NCI-H69 (cell line): ENCODE data around the gene GUCY2F.
A peak's percentile ranks its signal among the peaks of the same experiment; 100 is the strongest.

Experiments
- DNase-seq: peaks from one replicate; lab custom pipeline; 2025; lab: John Stamatoyannopoulos, UW

Gene GUCY2F

DNA sequence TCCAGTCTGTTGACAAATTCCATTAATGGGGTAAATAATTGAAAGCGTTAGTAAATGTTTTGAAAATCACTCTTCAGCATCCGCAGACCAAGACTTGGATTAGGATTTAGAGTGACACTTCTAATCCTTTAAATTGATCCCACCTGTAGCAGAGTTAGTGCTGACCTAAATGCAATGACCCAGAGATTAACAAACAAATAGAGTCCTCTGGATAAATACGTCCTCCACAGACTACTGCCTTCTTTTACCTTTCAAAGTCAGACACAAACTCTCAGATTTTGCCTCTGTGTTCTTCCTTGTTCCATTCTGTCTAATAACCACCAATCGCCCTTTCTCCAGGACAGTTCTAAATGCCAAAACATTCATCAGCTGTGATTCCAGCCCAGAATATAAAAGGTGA lies at the start of gene GUCY2F:
TSS of gene GUCY2F (minus strand) at position 101 of the 400 bp plus-strand sequence. CDS start 6,150 bp downstream, outside the sequence.
- DNase-seq, result no peak

DNA sequence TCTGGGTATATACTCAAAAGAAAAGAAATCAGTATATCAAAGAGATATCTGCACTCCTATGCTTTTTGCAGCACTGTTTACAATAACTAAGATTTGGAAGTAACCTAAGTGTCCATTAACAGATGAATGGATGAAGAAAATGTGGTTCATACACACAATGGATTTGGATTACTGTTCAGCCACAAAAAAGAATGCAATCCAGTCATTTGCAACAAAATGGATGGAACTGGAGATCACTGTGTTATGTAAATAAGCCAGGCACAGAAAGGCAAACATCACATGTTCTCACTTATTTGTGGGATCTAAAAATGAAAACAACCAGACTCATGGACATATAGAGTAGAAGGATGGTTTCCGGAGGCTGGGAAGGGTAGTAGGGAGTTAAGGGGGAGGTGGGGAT lies 37.1 kb upstream of the GUCY2F start:
- no peak for DNase-seq

DNA sequence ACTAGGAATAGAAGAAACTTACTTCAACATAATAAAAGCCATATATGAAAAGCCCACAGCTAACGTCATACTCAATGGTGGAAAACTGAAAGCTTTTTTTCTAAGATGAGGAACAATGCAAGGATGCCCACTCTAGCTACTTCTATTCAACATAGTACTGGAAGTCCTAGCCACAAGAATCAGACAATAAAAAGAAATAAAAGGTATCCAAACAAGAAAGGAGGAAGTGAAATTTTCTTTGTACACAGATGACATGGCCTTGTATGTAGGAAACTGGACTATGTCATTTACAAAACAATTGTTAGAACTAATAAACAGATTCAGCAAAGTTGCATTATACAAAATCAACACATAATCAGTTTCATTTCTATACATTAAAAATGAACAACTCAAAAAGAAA lies 29.2 kb upstream of the GUCY2F start:
- DNase-seq, result no peak

DNA sequence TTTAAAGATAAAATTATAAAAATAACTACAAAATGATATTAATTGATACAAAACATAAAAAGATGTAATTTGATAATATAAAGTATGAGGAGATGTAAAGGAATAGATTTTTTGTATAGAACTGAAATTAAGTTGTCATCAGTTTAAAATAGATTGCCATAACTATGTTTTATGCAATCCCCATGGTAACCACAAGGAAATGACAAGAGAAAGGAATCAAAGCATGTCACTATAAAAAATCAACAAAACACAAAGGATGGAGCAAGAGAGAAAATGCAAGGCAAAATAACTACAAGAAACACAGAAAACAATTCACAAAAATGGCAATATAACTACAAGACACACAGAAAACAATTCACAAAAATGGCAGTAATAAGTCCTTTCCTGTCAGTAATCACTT lies 27.0 kb upstream of the GUCY2F start:
- DNase-seq, result no peak

DNA sequence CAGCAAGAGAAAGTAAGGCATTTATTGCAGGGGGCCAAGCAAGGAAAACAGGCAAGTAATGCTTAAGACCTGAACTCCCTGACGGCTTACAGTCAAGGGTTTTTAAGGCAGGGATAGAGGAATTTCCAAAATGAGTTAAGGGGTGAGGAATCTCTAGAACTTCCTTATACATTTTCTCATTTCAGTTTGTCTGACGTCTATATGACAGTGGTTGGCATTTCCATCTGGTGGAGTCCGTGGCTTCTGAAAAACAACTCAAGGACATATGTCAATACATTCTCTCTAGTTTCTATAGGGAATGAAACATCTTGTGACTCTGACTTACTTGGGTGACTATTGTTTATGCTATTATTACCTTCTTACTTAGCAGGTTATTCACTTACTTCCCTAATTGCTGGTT lies 19.3 kb upstream of the GUCY2F start:
- no peak for DNase-seq

DNA sequence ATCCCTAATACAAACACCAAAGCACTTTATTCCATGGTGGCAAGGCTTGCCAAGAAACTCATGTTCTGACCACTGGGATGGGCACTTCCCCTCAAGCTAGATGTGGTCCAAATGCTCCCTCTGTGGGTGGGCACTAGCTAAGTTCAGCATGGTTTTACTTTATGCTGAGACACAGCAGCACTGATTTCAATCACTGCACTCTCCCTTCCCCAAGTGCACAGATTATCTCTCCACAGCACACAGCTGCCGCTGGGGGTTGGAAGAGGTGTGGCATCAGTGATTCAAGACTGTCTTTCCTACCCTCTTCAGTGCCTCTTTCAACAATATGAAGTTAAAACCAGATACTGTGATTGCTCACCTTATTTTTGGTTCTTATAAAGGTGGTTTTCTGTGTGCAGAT lies 16.5 kb upstream of the GUCY2F start:
- no peak for DNase-seq

DNA sequence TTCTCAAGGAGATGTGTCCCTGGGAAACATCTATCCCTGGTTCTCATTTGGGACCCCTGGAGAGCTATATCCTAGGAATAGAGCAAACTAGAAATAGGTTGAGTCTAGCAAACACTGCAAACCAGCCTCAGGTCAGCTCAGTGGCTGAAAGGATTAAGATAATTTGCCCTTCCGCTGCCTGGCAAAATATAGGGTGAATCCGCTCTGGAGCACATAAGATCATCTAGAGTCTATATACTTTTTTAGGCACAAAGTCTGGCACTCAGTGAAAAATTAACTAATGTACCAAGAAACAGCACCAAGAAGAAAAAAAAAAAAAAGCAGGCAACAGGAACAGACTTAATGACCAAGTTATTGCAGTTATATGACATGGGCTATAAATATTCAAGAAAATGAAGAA lies 7.3 kb upstream of the GUCY2F start:
- DNase-seq, result no peak

DNA sequence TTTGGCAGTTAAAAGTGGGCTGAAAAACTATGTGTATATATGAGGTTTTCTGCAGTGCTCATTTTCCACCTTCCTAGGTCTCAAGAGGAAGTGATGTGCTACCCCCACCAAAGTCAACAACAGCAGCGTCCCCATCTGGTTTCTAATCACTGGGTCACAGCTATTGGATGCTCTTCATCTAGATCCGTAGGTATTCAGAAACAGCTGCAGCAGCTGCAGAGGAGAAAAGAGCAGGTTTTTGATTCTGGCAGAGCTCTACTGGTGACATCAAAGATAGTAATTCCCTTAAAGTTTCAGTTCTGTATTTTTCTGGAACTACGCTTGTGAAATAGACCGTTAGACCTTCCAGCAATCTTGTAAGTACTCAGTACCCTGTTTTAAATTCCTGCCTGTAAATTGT lies 5.8 kb upstream of the GUCY2F start:
- peak; percentile 9 for DNase-seq

DNA sequence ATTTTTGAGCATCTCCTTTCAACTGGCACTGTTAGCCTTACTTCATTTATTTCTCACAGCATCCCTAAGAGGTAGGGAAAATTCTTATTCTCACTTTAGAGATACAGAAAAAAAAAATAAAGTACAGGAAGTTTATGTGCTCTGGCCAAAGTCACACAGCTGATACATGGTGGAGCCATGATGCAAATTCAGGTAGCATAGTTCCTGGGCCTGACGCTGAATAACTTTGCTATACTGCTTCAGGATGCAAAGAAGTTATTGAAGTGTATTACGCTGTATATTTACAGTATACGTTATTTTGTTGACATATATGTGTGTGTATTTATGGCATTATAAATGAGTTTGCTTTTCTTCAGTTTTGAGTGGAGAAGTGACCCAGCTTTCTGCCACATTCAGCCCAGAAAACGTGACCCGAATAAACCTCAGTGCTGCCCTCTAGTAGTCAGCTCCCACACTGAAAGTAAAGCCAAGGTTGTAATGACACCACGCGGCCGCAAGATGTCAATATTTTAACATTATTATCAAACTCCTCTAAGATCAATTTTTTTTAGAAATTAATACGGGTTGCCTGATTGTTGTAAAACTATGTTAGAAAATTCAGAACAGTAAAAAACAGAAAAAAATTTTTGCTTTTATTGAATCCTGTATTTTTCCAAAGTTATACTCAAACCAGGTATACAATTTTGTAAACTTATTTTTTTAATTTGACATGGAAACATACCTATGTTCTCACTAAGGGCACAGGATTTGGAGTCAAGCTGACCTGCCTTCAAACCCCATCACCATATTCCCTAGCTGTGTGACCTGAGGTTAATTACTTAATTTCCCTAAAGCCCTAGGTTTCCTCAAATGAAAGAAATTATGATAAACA lies 3.8 kb upstream of the GUCY2F start:
- DNase-seq, result peak; percentile 61

DNA sequence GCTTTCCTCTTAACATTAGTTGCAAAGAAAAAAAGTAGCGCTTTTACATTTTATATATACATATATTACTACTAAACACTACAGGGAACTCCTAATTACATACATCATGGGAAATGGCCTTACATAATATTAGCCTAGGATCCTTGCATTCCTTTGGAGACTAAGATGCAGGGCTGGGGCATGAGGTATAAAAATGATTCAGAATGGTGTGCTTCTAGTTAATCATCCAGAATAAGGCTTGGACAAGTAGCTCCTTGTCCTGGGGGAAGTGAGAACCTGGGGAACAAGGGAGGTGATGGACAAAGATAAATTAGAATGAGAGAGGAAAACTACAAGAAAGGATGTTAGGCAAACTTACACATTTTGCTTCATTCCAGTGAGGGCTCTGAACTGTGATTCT lies 3.0 kb upstream of the GUCY2F start:
- DNase-seq, result no peak

DNA sequence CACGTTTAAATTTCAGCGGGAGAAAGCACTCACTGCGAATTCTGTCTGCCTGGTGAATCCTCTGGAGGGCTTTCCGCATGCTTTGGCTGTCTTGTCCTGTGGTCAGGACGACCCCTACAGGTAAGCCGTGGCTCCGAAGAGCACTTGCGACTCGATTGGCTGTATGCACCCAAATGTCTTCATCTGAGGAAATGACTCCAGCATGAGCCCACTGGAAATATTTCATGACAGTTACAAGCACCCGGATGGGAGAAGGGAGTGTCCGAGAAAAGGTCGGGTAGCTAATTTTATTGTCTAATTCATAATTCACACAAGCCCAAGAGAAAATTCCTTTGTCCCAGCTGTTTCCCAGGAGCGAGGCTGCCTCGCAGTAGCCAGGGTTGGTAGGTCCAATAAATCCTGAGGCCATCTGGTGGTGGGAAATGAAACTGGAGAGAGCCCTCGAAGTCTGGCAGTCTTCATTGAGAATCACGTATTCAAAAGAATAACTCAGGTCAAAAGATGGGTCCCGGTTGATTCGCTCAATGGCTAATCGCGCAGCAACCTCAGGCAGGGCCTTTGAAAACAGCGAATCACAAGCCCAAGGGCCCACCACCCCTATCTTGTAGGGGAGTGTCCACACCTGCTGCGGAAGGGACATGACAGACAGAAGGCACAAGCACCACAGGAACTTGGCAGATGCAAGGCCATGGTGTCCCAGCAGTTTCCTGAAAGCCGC lies 6.6 kb downstream of the GUCY2F start:
- DNase-seq, result peak; percentile 25

DNA sequence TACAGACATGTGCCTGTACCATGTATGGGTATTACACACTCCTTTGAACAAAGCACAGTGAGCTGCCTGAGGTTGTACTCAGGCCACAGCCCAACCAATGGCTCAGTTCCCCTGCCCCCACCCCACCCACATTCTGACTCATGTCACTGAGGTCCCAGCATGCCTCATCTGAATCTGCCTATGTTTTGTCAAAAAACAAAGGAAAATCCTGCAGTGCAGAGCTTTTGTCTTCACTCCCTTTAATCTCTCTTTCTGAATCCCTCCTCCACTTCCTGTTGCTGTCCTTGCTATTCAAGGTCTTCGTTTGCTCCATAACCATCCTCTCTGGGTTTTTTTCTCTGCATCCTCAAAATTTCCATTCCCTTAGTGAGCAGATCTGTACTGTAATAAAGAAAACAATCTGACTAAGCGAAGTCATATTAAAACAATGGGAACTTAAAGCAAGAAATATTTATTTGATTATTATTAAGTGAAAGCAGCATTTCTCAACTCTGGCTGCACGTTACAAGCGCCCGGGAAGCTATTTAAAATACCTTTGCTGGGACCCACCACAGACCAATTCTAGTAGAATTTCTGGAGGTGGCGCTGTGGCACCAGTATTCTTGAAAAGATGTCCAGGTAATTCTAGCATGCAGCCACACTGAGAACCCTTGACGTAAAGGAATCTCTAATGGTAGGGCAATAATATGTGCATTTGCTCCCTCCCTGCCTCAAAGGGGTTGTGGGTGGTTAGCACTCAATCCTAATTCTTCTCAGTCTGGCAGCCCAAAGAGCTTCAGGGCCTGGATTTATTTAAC lies 8.7 kb downstream of the GUCY2F start:
- peak; percentile 48 for DNase-seq

DNA sequence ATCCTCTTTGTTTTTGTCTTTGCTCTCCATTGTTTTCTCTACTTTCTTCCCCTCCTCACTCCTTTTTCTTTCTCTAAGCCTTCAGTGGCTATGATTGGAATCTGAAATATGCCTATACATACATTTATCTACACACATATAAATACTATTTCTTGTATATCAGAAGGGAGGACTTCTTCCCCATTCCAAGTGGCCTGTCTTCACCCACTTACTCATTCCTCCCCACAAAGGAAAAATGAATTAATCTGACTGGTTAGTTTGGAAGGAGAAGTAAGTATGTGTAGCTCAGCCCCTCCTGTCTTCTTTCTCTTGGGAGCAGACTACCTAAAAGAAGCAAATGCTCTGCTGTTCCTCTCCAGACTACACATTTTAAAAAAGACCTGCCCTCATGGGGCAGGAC lies 17.7 kb downstream of the GUCY2F start:
- DNase-seq, result no peak

DNA sequence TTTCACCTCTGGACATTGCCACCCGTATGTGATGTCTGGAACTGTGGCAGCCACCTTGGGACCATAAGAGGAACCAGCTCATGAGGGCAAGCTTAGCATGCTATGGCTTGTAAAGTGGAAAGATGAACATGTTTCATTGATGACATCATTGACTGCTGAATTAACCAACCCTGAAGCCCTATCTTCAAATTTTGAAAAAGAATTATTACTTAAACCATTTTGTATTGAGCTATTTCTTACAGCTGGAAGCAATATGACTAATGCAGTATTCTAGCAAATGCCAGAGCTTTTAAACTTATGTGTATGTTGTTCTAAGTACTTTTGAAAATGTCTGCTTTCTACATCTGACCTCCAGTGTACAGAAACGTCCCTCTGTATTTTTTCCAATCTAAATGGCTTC lies 18.1 kb downstream of the GUCY2F start:
- DNase-seq, result no peak

DNA sequence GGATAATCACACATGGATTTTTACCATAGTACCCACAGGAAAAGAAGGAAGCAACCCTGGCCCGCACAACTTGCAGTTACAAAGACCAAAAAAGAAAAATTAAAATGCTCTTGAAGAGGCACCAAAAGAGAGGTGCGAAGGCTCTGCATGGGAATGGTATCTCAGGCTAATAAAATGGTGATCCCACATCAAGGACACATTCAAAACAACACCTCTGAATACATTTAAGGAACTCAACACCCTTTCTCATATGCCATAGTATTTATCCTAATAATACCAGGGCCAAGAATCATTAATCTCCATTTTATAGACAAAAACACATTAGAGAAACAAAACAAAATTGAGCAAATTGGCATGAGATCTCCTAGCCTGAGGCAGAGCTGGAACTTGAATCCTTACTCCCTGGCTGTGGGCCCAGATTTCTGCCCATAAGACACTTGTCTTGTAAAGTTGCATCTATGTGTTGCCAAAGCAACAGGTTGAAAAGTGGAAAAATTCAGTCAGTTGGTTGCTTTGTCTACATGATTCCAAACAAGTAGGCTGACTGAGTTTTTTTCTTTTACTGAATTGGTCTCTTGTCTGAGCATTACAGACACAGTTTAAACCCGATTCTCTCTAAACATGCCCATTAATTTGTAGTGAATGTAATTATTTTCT lies 33.5 kb downstream of the GUCY2F start:
- peak; percentile 13 for DNase-seq

DNA sequence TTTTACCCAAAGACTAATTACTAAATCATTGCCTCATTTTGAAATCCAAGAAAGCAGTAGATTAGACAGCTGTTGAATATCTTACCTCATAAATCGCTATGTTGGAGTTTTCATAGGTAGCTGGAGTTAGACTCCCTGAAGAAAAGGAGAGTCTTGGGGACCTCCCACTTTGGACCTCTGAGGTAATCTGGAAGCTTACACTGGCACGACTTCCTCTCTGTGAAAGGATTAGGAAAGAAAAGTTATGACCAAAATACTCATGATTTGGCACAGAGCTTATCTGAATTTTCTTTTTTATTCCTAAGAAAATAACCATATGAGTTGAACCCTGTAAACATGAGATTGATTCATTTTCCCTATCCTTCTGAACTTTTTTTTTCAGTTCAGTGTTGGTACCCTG lies 40.6 kb downstream of the GUCY2F start:
- no peak for DNase-seq

DNA sequence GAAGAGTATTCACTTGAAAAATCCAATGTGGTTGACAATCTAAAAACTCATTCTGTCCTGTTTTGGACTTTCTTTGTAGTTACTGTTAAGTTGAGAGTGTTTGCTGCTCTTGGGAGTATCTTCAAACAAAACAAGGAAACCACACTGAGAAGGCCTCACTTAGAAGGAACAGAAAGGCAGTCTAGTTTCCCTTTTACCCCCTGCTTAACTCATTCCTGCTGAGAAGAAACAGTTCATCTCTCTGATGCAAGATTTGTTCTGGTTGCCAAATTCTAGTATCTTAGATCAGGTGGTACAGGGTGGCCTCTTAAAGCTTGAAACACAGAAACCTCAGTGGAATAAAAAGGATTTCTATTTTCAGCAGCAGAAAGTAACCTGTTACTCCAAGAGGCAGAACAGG lies 41.4 kb downstream of the GUCY2F start:
- DNase-seq, result no peak

DNA sequence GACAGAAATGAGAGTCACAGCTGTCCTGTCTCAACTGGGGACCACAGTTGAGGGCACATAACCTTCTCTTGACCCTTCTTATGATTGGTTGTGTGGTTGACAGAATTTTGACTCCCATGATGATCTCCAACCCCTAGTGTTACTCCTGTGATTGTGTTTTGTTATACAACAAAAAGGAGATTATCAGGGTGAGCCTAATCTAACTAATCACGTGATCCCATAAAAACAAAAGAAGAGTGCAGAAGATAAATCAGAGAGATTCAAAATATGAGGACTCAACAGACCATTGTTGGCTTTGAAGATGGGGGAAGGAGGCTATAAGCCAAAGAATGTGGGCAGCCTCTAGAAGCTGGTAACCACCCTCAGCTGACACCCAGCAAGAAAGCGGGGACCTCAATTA lies 72.7 kb downstream of the GUCY2F start:
- no peak for DNase-seq

DNA sequence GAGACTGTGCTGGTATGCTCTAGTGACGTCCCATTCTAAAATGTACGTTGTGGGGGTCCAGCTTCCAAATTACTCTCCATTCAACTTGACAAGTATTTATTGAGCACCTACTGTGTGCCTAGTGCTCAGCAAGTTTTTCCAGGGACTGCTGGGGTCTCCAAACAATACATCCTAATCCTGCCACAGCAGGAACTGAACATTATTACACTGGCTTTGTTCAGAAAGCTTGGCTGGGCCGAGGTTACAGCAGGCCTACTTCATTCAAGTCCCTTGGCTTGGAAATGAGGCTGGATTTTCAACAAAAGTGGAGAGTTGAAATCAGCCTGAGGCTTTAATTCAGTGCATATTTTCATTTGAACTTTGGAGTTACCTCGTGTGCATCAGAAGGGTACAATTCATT lies 78.0 kb downstream of the GUCY2F start:
- no peak for DNase-seq

DNA sequence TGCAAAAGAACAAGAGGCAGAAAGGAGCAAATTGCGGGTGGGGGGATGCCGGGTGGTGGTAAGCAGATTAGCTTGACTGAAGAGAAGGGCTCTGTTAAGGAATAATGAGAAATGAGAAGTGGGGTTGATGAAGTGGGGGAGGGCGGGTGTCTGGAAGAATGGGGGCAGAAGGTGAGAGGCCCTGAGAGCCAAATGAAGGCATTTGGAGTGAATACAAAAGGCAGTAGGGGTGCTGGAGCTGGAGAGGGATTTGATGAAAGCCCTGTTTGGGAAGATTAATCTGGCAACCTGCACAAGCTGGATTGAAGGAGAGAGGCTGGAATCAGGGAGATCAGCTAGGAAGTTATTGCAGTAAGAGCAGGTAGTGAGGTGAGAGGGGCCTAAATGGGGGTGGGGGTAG lies 82.1 kb downstream of the GUCY2F start:
- no peak for DNase-seq

DNA sequence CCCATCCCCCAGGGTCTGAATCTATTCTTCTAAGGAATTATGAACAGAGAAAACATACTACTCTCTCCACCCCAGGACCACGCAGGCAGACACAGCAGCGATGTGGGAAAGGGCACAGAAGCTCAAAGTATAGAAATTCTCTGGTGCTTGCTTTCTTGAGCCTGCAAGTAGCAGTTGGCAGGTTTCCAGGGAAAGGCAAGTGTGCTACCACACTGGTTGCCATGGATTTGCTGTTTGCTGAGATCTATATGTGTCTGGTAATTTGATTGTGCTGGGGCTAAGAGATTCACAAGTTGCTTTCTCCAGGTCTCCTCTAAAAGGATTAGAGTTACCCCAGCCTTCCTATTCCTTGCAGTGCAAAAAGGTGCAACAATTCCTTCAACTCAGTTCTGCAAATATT lies 83.1 kb downstream of the GUCY2F start:
- peak; percentile 17 for DNase-seq

DNA sequence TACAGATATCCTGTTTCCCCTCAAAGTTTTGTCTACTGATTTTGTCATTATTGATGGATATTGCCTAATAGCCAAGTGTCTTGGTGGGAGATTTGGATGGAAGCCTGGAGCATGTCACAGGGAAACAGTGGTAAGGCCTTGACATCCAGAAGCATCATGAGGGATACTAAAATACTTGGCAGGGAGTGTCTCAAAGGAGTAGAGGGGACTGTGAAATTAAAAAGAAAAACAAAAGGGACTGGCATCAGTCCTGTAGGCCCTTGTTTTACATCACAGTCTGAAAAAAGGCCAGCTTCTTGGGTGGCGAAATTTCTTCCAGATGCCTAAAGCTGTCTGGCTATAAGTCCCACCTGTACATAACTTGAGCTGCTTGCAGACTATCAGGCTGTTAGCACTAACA lies 83.8 kb downstream of the GUCY2F start:
- no peak for DNase-seq
